ENCODE results near the gene PHACTR3. TPM values are rescaled to one million over a fixed set of nuclear protein-coding genes. Genes with fewer than 3 reads are reported as not detected.

The PHACTR3 gene
- total RNA-seq, 8 experiments from 2014 or later, result 0.18 to 44.8 (median 26.7) TPM

- H3K27ac ChIP-seq, result no peak overlapping the region
- no peak for ATAC-seq (replicated peaks in 6 of 8)
- in situ Hi-C loops (cut with MboI; ENCODE audit: low pct_unique_long_range_greater_than_20kb in 2 of 9, low sequenced_read_pairs in 9 of 9, unreplicated experiment in 9 of 9), result no loop called here
- no peak overlapping the region for H3K4me3 ChIP-seq
- WGBS, 10 experiments, result 0 to 82% (median 44%) methylated on average over 1 to 11 of the region's 15 CpGs
- H3K4me1 ChIP-seq (replicated peaks in 1 of 2), result peaks cover 0 to 5% of the 10 kb centered on the region in 2 donors
Observed at GRCh38 chr20:59663513-59664060, 59.2 kb downstream of the PHACTR3 start.

DNA sequence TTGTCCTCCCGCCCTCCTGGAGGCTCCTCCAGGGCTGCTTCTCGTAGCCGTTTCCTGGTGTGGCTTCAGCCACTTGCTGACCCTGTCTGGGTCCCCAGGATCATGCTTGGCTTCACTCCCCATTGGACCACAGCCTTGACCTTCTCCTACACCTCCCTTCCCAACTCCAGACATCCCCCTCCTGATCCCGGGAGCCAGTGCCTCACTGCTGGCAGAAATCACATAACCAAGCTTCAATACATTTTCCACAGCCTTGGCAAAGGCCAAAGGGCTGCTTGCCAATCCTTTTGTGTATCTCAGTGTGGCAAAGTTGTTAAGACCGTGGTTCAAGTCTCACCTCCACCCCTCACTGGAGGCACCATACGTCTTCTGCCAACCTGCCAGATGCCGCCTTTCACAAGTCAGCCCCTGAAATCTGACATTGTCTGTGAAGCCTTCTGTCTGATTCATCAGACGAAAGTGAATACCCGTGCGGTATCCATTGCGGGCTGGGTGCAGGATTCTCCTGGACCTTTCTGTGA lies 60.1 kb downstream of the PHACTR3 start:
- in situ Hi-C loops (cut with MboI; ENCODE audit: low pct_unique_long_range_greater_than_20kb in 2 of 9, low sequenced_read_pairs in 9 of 9, unreplicated experiment in 9 of 9), result no loop called here
- peaks cover 0 to 5% of the 10 kb centered on the region in 2 donors for H3K4me1 ChIP-seq (replicated peaks in 1 of 2)
- no peak for ATAC-seq (replicated peaks in 6 of 8)
- no peak overlapping the region for H3K4me3 ChIP-seq
- H3K27ac ChIP-seq, result no peak overlapping the region
- WGBS, 10 experiments, result 29 to 94% (median 53%) methylated on average over 2 to 8 of the region's 11 CpGs; no CpG with 5 or more reads in 1 of the 10 experiments

DNA sequence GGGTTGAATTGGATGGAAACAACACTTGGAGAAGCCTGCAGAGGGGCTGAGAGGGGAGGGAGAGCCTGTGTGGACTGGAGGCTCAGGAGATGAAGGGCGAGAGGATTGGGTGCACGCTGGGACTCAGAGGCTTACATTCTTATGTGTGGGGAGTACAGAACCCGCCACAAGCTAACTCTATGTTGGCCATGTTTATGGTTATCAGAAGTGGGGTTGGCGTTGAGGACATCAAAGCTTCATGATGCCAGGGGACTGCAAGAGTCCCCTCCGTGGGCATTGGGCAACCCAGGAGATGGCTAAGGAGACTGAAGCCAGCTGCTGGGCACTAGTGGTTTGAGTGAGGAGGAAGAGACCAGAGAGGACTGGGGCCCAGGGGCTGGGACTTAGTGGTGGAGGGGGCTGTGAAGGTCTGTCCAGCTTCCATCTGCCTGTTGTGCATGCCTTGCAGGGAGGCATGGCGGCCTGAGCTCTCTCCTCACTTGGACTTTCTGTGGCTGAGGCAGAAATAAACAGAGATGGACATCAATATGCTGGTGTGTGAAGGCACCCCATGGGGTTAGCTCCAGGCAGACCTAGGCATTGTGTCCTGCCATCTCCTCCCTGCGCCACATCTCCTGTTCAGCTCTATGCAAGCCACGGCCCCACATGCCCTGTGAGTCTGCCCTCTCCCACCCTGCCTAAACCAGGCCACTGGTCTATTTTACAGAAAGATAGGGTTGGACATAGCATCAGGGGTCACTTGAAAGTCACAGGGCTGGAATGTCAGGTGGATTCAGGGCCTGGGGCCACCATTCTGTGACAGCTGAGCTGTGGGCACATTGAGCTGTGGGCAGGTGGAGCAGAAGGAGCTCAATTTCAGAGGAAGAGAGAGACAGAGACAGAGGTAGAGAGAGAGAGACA lies 61.6 kb downstream of the PHACTR3 start:
- ATAC-seq (replicated peaks in 6 of 8), result no peak
- WGBS, 10 experiments, result 0 to 88% (median 70%) methylated on average over 2 to 5 of the region's 8 CpGs; no CpG with 5 or more reads in 4 of the 10 experiments
- in situ Hi-C loops (cut with MboI; ENCODE audit: low pct_unique_long_range_greater_than_20kb in 2 of 9, low sequenced_read_pairs in 9 of 9, unreplicated experiment in 9 of 9), result no loop called here

GRCh38 chr20:59666586-59666985 lies 62.2 kb downstream of the PHACTR3 start:
- no peak overlapping the region for H3K27ac ChIP-seq
- peaks cover 0 to 10% of the 10 kb centered on the region in 2 donors for H3K4me1 ChIP-seq (replicated peaks in 1 of 2)
- no peak for ATAC-seq (replicated peaks in 6 of 8)
- H3K4me3 ChIP-seq, result no peak overlapping the region
- WGBS, 10 experiments, result 0 to 88% (median 72%) methylated on average over 1 to 6 of the region's 7 CpGs; no CpG with 5 or more reads in 2 of the 10 experiments
- in situ Hi-C loops (cut with MboI; ENCODE audit: low pct_unique_long_range_greater_than_20kb in 2 of 9, low sequenced_read_pairs in 9 of 9, unreplicated experiment in 9 of 9), result no loop called here

More for the DNA sequence above, 61.6 kb downstream of the PHACTR3 start:
- no peak overlapping the region for H3K27ac ChIP-seq
- no peak overlapping the region for H3K4me3 ChIP-seq
- H3K4me1 ChIP-seq (replicated peaks in 1 of 2), result peaks cover 0 to 9% of the 10 kb centered on the region in 2 donors

- Histone ChIP-seq H3K27ac (no peak overlapping the region), H3K4me3 (no peak overlapping the region), H3K4me1 (replicated peaks in 1 of 2) (peaks cover 0 to 10% of the 10 kb centered on the region in 2 donors)
- WGBS, 10 experiments, result 0 to 100% (median 80%) methylated on average over 1 to 2 of the region's 3 CpGs; no CpG with 5 or more reads in 6 of the 10 experiments
- peak in 1 of 8 experiments; percentile 23 for ATAC-seq (replicated peaks in 6 of 8)
- in situ Hi-C loops (cut with MboI; ENCODE audit: low pct_unique_long_range_greater_than_20kb in 2 of 9, low sequenced_read_pairs in 9 of 9, unreplicated experiment in 9 of 9), result no loop called here
Observed at GRCh38 chr20:59667131-59667530, 62.8 kb downstream of the PHACTR3 start.

DNA sequence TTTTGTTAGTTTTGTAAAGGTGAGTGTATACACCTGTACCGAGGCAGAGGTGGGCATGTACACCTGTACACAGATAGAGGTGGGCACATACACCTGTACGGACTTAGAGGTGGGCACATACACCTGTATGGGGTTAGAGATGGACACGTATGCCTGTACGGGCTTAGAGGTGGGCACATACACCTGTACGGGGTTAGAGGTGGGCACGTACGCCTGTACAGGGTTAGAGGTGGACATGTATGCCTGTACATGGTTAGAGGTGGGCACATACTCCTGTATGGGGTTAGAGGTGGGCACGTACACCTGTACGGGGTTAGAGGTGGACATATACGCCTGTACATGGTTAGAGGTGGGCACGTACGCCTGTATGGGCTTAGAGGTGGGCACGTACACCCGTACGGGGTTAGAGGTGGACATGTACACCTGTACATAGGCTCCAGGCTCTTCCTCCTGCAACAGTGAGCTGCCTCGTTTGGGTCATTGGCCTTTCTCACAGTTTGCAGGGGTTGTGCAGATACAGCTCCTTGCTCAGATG lies 63.7 kb downstream of the PHACTR3 start:
- peaks cover 0 to 10% of the 10 kb centered on the region in 2 donors for H3K4me1 ChIP-seq (replicated peaks in 1 of 2)
- ATAC-seq (replicated peaks in 6 of 8), result no peak
- H3K27ac ChIP-seq, result no peak overlapping the region
- in situ Hi-C loops (cut with MboI; ENCODE audit: low pct_unique_long_range_greater_than_20kb in 2 of 9, low sequenced_read_pairs in 9 of 9, unreplicated experiment in 9 of 9), result no loop called here
- WGBS, 10 experiments, result 27 to 100% (median 59%) methylated on average over 2 to 8 of the region's 16 CpGs; no CpG with 5 or more reads in 4 of the 10 experiments
- no peak overlapping the region for H3K4me3 ChIP-seq

DNA sequence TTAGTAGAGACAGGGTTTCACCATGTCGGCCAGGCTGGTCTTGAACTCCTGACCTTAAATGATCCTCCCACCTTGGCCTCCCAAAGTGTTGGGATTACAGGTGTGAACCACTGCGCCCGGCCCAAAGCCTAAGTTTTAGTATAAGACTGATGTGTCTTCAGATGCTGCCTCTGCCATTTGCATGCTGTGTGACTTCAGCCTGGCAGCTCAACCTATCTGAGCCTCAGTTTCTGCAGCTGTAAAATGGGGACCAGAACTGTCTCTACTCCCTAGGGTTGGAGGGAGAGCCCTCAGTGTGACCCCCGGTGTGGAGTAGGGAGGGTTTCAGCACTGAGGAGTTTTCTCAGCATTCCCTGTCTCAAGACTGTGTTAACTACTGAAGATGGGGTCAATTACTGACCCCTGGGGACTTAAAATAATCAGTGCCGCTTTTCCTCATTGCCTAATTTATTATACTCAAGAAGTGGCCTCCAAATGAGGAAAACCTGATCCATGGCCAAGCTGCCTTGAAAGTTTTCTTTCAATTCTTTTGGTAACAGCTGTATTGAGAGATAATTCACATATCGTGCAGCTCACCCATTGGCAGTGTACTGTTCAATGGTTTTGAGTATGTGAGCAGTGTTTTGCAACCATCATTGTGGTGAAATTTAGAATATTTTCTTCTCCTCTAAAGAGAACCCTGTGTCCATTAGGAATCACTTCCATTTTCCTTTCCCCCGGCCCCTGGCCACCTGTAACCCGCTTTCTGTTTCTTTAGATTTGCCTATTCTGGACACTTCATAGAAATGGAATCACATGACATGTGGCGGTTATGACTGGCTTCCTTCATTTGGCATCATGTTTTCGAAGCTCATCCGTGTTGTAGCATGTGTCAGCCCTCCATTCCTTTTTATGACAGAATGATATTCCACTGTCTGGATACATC lies 64.8 kb downstream of the PHACTR3 start:
- in situ Hi-C loops (cut with MboI; ENCODE audit: low pct_unique_long_range_greater_than_20kb in 2 of 9, low sequenced_read_pairs in 9 of 9, unreplicated experiment in 9 of 9), result no loop called here
- peaks cover 0 to 5% of the 10 kb centered on the region in 2 donors for H3K4me1 ChIP-seq (replicated peaks in 1 of 2)
- no peak overlapping the region for H3K4me3 ChIP-seq
- WGBS, 10 experiments, result 50 to 89% (median 79%) methylated on average over 1 to 8 of the region's 11 CpGs
- H3K27ac ChIP-seq, result no peak overlapping the region
- no peak for ATAC-seq (replicated peaks in 6 of 8)

- Histone ChIP-seq H3K27ac (no peak overlapping the region), H3K4me3 (no peak overlapping the region), H3K4me1 (replicated peaks in 1 of 2) (peaks cover 3 to 12% of the 10 kb centered on the region in 2 donors)
- peak in 2 of 8 experiments; percentile 48 to 52 for ATAC-seq (replicated peaks in 6 of 8)
- WGBS, 10 experiments, result 22 to 85% (median 63%) methylated on average over 1 to 8 of the region's 9 CpGs
- in situ Hi-C loops (cut with MboI; ENCODE audit: low pct_unique_long_range_greater_than_20kb in 2 of 9, low sequenced_read_pairs in 9 of 9, unreplicated experiment in 9 of 9), result no loop called here
Observed at GRCh38 chr20:59670786-59671492, 66.6 kb downstream of the PHACTR3 start.

DNA sequence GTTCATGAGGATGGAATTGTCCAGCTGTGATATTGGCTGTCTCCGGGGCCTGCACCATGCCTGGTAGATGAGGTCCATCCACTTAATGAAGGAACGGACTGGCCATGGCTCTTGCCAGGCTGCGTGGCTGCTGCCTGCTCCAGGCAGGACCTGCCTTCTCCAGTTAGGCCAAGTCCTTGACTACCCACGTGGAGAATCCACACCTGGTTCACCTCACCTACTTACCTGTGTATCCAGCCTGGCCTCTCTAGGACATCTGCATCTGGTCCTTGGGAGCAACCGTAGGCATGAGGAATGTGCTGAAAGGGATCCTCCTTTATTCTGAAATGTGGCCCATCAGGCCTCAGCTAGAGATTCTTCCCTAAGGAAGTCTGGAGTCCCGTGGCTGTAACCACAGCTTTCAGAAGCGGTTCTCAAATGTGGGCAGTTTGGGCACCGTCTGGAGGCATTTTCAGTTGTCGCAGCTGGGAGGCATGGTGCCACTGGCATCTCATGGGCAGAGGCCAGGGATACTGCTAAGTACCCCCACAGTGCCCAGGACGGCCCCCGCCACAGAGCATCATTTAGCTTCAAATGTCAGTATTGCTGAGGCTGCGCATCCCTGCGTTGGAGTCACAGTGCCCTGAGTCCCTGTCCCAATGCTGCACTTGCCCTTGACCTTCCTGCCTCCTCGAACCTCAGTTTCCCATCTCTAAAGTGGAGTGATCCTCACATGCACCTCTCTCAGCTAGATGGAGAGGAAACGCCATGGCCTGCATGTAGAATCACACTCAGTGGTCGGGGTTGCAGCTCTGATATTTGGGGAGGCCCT lies 67.5 kb downstream of the PHACTR3 start:
- no peak overlapping the region for H3K4me3 ChIP-seq
- in situ Hi-C loops (cut with MboI; ENCODE audit: low pct_unique_long_range_greater_than_20kb in 2 of 9, low sequenced_read_pairs in 9 of 9, unreplicated experiment in 9 of 9), result no loop called here
- peaks cover 12 to 21% of the 10 kb centered on the region in 2 donors for H3K4me1 ChIP-seq (replicated peaks in 1 of 2)
- no peak overlapping the region for H3K27ac ChIP-seq
- ATAC-seq (replicated peaks in 6 of 8), result no peak
- WGBS, 10 experiments, result 25 to 91% (median 86%) methylated on average over 1 to 7 of the region's 16 CpGs; no CpG with 5 or more reads in 1 of the 10 experiments

DNA sequence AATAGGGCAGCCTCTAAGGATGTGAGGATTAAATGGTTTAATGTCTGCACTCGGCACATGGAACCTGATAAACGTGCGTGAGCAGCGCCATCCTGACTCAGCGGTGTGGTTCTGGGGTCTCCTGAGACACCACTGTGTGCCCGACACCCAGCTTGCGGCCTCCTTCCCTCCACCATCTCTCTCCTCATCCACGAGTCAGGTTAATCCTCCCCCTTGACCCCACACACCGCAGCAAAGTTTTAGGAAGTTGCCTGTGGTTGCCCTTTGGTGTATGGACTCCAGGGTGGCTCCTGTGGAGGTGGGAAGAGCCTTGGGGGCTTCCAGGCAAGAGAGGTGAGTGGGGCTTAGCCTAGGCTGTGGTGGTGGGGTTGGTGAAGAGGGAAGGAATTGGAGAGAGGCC lies 68.2 kb downstream of the PHACTR3 start:
- WGBS, 10 experiments, result 87 to 100% (median 94%) methylated on average over 3 to 9 of the region's 9 CpGs; no CpG with 5 or more reads in 7 of the 10 experiments
- Histone ChIP-seq H3K4me3 (no peak overlapping the region), H3K4me1 (replicated peaks in 1 of 2) (peaks cover 19 to 28% of the 10 kb centered on the region in 2 donors), H3K27ac (no peak overlapping the region)
- ATAC-seq (replicated peaks in 6 of 8), result no peak
- in situ Hi-C loops (cut with MboI; ENCODE audit: low pct_unique_long_range_greater_than_20kb in 2 of 9, low sequenced_read_pairs in 9 of 9, unreplicated experiment in 9 of 9), result no loop called here

- WGBS, 10 experiments, result 33 to 100% (median 86%) methylated on average over 1 to 12 of the region's 16 CpGs; no CpG with 5 or more reads in 4 of the 10 experiments
- H3K27ac ChIP-seq, result no peak overlapping the region
- H3K4me1 ChIP-seq (replicated peaks in 1 of 2), result peaks cover 28 to 36% of the 10 kb centered on the region in 2 donors
- no peak overlapping the region for H3K4me3 ChIP-seq
- ATAC-seq (replicated peaks in 6 of 8), result no peak
- in situ Hi-C loops (cut with MboI; ENCODE audit: low pct_unique_long_range_greater_than_20kb in 2 of 9, low sequenced_read_pairs in 9 of 9, unreplicated experiment in 9 of 9), result no loop called here
Observed at GRCh38 chr20:59673288-59673997, 69.1 kb downstream of the PHACTR3 start.

All from motor neuron (in vitro differentiated cells).